Prostate gland (tissue), 2 donors: Measurements from ENCODE around the gene RXRG.

ENCODE experiments used
- CTCF ChIP-seq, 4 experiments: fragments of 200-600 bp in 2 of 4; fragments of 450-650 bp in 2 of 4; sonication (generic) in 2 of 4; IDR thresholded peaks; 1 replicate in 3 of 4; 2 replicates in 1 of 4; pipeline ENCODE4 v1.5.1; 2016 to 2019; ENCODE audit warnings: antibody characterized with exemption in 4 of 4, mild to moderate bottlenecking in 2 of 4, moderate library complexity in 2 of 4
- POLR2A ChIP-seq: fragments of 450-650 bp; IDR thresholded peaks from one replicate; pipeline ENCODE4 v1.6.1; 2016; ENCODE audit warnings: antibody characterized with exemption, mild to moderate bottlenecking
- POLR2AphosphoS5 ChIP-seq: sonication (generic); formaldehyde crosslinking; IDR thresholded peaks from one replicate; pipeline ENCODE4 v1.6.1; 2017; ENCODE audit warnings: antibody characterized with exemption

- TF ChIP-seq CTCF (IDR thresholded peaks at IDR 0.05) (peak in 1 of 4 experiments; percentile 20), POLR2AphosphoS5 (no peak), POLR2A (no peak)
These were observed 36.4 kb downstream of the RXRG start for GRCh38 chr1:165408518-165408917.
